Sigmoid colon (tissue), 4 donors: ENCODE results near the gene IL18.

Source experiments
- EP300 ChIP-seq, 4 donors: sonication (generic); formaldehyde crosslinking; IDR thresholded peaks; one replicate each; pipeline ENCODE4 v1.6.1; 2017; ENCODE audit warnings: antibody characterized with exemption in 4 of 4
- POLR2A ChIP-seq, 2 donors: fragments of 450-650 bp; IDR thresholded peaks; one replicate each; pipeline ENCODE4 v1.6.1; 2016; ENCODE audit warnings: antibody characterized with exemption in 2 of 2, mild to moderate bottlenecking in 2 of 2, moderate library complexity in 2 of 2
- TF ChIP-seq, protein P1 (sequence below), 4 experiments: fragments of 450-650 bp in 3 of 4; fragments of 200-600 bp in 1 of 4; IDR thresholded peaks; one replicate each; pipeline ENCODE4 v1.5.1; 2016 to 2019; ENCODE audit warnings: antibody characterized with exemption in 4 of 4, mild to moderate bottlenecking in 3 of 4, moderate library complexity in 2 of 4

DNA sequence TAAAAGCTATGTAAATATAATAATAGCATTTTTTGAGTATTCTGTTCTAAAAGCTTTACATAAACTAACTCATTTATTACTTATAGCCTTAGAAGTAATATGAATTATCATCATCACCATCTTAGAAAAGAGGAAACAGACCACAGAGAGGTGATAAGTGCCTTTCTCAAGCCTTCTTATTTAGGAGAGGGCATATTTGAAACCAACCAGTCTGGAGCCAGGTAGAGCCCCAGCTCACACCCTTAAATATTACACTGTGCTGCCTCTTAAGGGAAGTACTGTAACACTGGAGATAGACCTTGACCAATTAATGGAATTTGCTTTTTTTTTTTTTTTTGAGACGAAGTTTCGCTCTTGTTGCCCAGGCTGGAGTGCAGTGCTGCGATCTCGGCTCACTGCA is 13.7 kb upstream of the IL18 start:
- TF ChIP-seq, protein P1, sequence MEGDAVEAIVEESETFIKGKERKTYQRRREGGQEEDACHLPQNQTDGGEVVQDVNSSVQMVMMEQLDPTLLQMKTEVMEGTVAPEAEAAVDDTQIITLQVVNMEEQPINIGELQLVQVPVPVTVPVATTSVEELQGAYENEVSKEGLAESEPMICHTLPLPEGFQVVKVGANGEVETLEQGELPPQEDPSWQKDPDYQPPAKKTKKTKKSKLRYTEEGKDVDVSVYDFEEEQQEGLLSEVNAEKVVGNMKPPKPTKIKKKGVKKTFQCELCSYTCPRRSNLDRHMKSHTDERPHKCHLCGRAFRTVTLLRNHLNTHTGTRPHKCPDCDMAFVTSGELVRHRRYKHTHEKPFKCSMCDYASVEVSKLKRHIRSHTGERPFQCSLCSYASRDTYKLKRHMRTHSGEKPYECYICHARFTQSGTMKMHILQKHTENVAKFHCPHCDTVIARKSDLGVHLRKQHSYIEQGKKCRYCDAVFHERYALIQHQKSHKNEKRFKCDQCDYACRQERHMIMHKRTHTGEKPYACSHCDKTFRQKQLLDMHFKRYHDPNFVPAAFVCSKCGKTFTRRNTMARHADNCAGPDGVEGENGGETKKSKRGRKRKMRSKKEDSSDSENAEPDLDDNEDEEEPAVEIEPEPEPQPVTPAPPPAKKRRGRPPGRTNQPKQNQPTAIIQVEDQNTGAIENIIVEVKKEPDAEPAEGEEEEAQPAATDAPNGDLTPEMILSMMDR (IDR thresholded peaks at IDR 0.05) = no peak
- no peak for TF ChIP-seq POLR2A (IDR thresholded peaks at IDR 0.05)
- no peak for TF ChIP-seq EP300 (IDR thresholded peaks at IDR 0.05)
